ENCODE measurements around the gene OR2AG2.

Gene OR2AG2

DNA sequence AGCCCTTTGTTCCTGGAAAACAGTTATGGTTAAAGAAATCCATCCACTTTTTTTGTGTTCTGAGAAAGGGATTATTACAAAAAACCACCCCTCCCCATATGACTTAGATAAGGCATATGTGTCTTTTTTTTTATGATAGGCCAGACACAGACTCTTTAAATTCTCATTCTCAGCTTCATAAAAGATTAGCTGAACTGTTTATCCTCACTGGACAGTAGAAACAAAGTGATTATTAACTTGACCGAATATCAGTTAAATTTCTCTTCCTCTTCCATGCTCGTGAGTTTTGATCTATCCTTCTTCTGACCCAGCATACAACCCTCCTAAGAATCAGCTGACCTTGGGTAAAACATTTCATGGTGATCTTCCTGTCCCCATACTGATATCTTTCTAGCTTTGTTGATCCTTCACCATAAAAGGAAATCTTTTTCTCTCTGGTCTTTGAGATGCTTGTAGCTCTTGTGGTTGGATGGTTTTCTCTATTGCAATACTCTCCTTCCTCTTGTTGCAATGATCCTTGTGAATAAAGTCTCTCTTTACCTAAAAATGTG, 26.2 kb downstream of the OR2AG2 start:
- POLR2A ChIA-PET, result no interaction called here
- CTCF ChIA-PET, result interaction anchor here (0.9 to 15.2 kb wide), 8 partner anchors 8 to 366 kb away, joined by 3 to 259 read pairs (median 6); partner anchors contain the start of gene MRPL17

DNA sequence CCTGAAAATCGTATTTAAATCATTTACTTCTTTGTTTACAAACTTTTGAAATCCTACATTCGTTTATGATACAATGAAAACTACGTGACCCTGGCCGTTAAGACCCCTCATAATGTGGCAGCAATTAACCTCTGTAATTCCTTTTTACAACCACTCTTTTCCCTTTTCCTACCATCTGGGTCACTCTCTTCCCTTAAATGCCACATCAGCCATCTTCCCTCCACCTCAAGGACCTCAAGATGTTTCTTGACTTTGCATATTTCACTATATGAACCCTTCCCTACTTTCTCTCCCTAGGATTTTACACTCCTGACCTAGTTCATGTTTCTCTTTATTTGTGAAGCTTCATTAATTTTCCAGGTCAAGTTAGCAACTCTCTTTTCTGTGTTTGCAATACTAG, 26.8 kb downstream of the OR2AG2 start:
- CTCF ChIA-PET, result interaction anchor here (0.9 to 15.2 kb wide), 6 partner anchors 7 to 366 kb away, joined by 3 to 259 read pairs (median 7); partner anchors contain the start of gene MRPL17
- POLR2A ChIA-PET, result no interaction called here
- no peak for TF ChIP-seq CTCF (IDR thresholded peaks at IDR 0.05; ENCODE audit: control extremely low read depth, extremely low read depth, low read depth, missing control alignments)
- DNase-seq (ENCODE audit: extremely low spot score), result no peak

More for the DNA sequence above, 26.2 kb downstream of the OR2AG2 start:
- no peak for TF ChIP-seq CTCF (IDR thresholded peaks at IDR 0.05; ENCODE audit: control extremely low read depth, extremely low read depth, low read depth, missing control alignments)
- DNase-seq (ENCODE audit: extremely low spot score), result peak; percentile 35

- TF ChIP-seq CTCF (IDR thresholded peaks at IDR 0.05; ENCODE audit: control extremely low read depth, extremely low read depth, low read depth, missing control alignments), result no peak
- DNase-seq (ENCODE audit: extremely low spot score), result no peak
- ChIA-PET POLR2A (no interaction called here), CTCF (interaction anchor here (0.7 to 10.9 kb wide), 5 partner anchors 8 to 36 kb away, joined by 3 to 259 read pairs (median 5); no protein-coding TSS in a partner anchor)
Observed at GRCh38 chr11:6742260-6742659, 29.5 kb downstream of the OR2AG2 start.

DNA sequence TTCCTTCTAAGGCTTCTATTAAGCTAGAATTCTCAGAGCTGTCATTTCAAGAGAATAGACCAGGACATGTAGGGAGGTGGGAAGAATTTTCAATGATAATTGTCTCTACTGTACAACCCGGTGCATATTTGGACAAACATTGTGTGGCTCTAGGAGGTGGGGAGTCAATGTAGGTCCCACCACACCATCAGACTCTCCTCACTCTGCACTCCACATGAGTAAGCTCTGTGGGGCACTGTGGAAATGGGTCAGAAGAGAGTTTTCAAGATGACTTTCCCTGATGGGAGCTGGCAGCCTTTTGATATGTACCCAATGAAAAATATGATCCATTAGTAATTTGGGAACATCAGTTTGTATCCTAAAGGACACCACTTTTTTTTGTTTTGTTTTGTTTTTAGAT, 33.2 kb downstream of the OR2AG2 start:
- CTCF ChIA-PET, result interaction anchor here (0.6 to 10.9 kb wide), 12 partner anchors 10 to 773 kb away, joined by 3 to 259 read pairs (median 5); partner anchors contain the start of gene MRPL17
- DNase-seq (ENCODE audit: extremely low spot score), result no peak
- TF ChIP-seq CTCF (IDR thresholded peaks at IDR 0.05; ENCODE audit: control extremely low read depth, extremely low read depth, low read depth, missing control alignments), result no peak
- POLR2A ChIA-PET, result no interaction called here

DNA sequence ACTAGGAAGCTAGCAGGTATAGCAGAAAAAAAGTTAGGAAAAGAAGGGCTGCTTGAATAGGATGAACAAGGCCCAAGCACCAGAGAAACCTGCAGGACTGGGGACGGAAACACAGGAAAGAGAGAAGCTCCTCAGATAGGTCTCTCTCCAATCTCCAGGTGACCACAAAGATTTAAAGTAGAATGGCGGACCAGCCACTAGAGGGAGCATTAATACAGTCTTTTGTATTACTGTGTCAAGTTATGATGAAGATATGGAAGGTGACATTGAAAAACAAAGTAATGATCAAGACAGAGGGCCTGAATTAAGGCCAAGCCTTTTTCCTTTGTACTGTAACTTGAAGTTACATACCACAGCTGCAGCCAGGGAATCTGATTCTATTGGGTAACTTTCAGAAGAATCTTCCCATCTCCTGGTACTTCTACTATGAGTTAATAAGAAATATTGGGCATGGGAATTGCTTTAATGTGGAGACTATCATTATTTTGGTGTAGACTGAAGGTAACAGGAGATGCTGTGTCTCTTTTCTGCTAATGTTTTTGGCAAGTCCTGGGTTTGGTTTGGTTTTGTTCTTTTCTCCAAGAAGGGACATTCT, 33.8 kb downstream of the OR2AG2 start:
- ChIA-PET POLR2A (interaction anchor here (0.6 kb wide), 1 partner anchor 288 kb away, joined by 3 read pairs; no protein-coding TSS in a partner anchor), CTCF (interaction anchor here (0.6 to 10.9 kb wide), 24 partner anchors 9 to 944 kb away, joined by 3 to 259 read pairs (median 4); partner anchors contain the start of genes MRPL17 and TPP1)
- TF ChIP-seq CTCF (IDR thresholded peaks at IDR 0.05; ENCODE audit: control extremely low read depth, extremely low read depth, low read depth, missing control alignments), result peak; percentile 66
- DNase-seq (ENCODE audit: extremely low spot score), result peak; percentile 58

DNA sequence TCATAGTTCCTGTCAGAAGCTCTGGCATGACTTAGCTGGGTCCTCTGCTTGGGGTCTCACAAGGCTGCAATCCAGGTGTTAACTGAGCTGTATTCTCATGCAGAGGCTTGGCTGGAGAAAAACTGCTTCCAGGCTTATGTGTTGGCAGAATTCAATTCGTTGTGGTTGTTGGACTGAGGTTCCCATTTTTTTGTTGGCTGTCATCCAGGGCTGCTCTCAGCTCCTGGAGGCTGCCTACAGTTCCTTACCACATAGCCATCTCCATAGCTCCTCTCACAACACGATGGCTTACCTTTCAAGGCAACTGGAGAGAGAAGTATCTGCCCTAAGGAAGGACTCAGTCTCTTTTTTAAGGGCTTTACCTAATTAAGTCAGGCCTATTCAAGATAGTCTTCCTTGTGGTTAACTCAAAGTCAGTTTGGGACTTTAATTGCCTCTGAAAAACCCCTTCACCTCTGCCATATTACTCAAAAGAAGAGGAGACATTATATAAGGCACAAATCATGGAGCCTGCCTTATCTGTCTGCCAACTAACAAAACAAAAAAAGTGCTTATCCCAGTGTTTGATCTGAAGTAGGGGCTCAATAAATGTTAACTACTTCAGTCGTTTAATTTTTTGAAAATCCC, 35.2 kb downstream of the OR2AG2 start:
- DNase-seq (ENCODE audit: extremely low spot score), result no peak
- CTCF ChIA-PET, result interaction anchor here (1.0 to 10.9 kb wide), 14 partner anchors 8 to 959 kb away, joined by 3 to 259 read pairs (median 4); partner anchors contain the start of genes OR2AG2 and TPP1
- no peak for TF ChIP-seq CTCF (IDR thresholded peaks at IDR 0.05; ENCODE audit: control extremely low read depth, extremely low read depth, low read depth, missing control alignments)
- POLR2A ChIA-PET, result no interaction called here

All from GM10248 (cell line).